TTC549 (cell line): Measurements from ENCODE around the gene TMC6.
"Not testable (repeated sequence)": the region's sequence is repeated elsewhere in the genome, so short reads cannot be mapped to it uniquely, and the experiment has no call there.

Experiments
- FAIRE-seq: peaks from 2 replicates; lab custom pipeline; 2012; peaks lifted over from hg19 to GRCh38; lab: Jason Lieb, UNC

The TMC6 gene

GRCh38 chr17:78122931-78123249 is 5.7 kb downstream of the TMC6 start:
- FAIRE-seq, result no peak

GRCh38 chr17:78122216-78122930 is 6.2 kb downstream of the TMC6 start:
- no peak for FAIRE-seq

GRCh38 chr17:78121801-78122215 is 6.7 kb downstream of the TMC6 start:
- FAIRE-seq, result no peak

GRCh38 chr17:78120971-78121800 is 7.4 kb downstream of the TMC6 start:
- no peak for FAIRE-seq

GRCh38 chr17:78120537-78120936 is 8.0 kb downstream of the TMC6 start:
- FAIRE-seq, result no peak

GRCh38 chr17:78118801-78119241 is 9.7 kb downstream of the TMC6 start:
- no peak for FAIRE-seq

GRCh38 chr17:78117027-78117981 is 11.3 kb downstream of the TMC6 start:
- no peak for FAIRE-seq

GRCh38 chr17:78116411-78116810 is 12.1 kb downstream of the TMC6 start:
- FAIRE-seq, result no peak

GRCh38 chr17:78115803-78116202 is 12.8 kb downstream of the TMC6 start:
- not testable (repeated sequence) for FAIRE-seq

- FAIRE-seq, result no peak
Measured at GRCh38 chr17:78114831-78115723, 13.5 kb downstream of the TMC6 start.

- no peak for FAIRE-seq
Measured at GRCh38 chr17:78113804-78114785, 14.5 kb downstream of the TMC6 start.

- FAIRE-seq, result no peak
Measured at GRCh38 chr17:78112518-78113471, 15.8 kb downstream of the TMC6 start.

- FAIRE-seq, result no peak
Measured at GRCh38 chr17:78111727-78112517, 16.6 kb downstream of the TMC6 start.

- no peak for FAIRE-seq
Measured at GRCh38 chr17:78111016-78111726, 17.4 kb downstream of the TMC6 start.

GRCh38 chr17:78110363-78111015 is 18.1 kb downstream of the TMC6 start:
- no peak for FAIRE-seq

GRCh38 chr17:78109489-78109761 is 19.1 kb downstream of the TMC6 start:
- FAIRE-seq, result no peak
